ENCODE measurements around the gene MCRS1.

The MCRS1 gene

DNA sequence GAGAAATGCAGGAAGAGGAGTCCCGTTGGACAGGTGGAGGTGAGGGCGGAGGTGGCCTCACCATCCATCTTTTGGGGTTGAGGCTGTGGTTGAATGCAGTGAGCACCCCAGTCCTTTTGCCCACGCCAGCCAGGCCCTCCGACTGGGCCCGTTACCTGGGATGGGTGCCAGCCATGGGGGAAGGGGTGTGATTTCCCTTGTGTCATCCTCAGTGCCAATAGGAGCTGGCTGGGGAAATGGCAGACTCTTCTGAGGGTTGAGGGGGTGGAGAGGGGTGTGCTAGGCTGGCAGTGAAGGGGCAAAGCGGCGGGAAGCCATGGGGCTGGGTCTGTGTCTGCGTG lies 19.5 kb downstream of the MCRS1 start:
- Histone ChIP-seq H3K36me3 (ENCODE audit: insufficient read depth, low read length) (no peaks in the 10 kb centered on the region), H3K9me3 (ENCODE audit: low read length) (no peaks in the 10 kb centered on the region), H3K4me3 (ENCODE audit: low read length) (no peak overlapping the region), H3K4me1 (ENCODE audit: insufficient read depth, low read length) (peaks cover 12% of the 10 kb centered on the region), H2AFZ (ENCODE audit: low read depth, low read length) (no peak overlapping the region), H3K27me3 (ENCODE audit: insufficient read depth, low read length) (peaks cover 48% of the 10 kb centered on the region)

GRCh38 chr12:49547090-49547690 lies 20.8 kb downstream of the MCRS1 start:
- peaks cover 60% of the 10 kb centered on the region for H3K27me3 ChIP-seq (ENCODE audit: insufficient read depth, low read length)
- no peaks in the 10 kb centered on the region for H3K9me3 ChIP-seq (ENCODE audit: low read length)
- H3K36me3 ChIP-seq (ENCODE audit: insufficient read depth, low read length) = no peaks in the 10 kb centered on the region
- peaks cover 12% of the 10 kb centered on the region for H3K4me1 ChIP-seq (ENCODE audit: insufficient read depth, low read length)
- H2AFZ ChIP-seq (ENCODE audit: low read depth, low read length) = no peak overlapping the region
- H3K4me3 ChIP-seq (ENCODE audit: low read length) = no peak overlapping the region

- H3K4me3 ChIP-seq (ENCODE audit: low read length) = no peak overlapping the region
- peaks cover 12% of the 10 kb centered on the region for H3K4me1 ChIP-seq (ENCODE audit: insufficient read depth, low read length)
- peaks cover 67% of the 10 kb centered on the region for H3K27me3 ChIP-seq (ENCODE audit: insufficient read depth, low read length)
- H2AFZ ChIP-seq (ENCODE audit: low read depth, low read length) = no peak overlapping the region
- H3K36me3 ChIP-seq (ENCODE audit: insufficient read depth, low read length) = no peaks in the 10 kb centered on the region
- no peaks in the 10 kb centered on the region for H3K9me3 ChIP-seq (ENCODE audit: low read length)
These were observed 21.5 kb downstream of the MCRS1 start for GRCh38 chr12:49546481-49546880.

GRCh38 chr12:49545815-49546214 lies 22.1 kb downstream of the MCRS1 start:
- peaks cover 10% of the 10 kb centered on the region for H3K4me1 ChIP-seq (ENCODE audit: insufficient read depth, low read length)
- no peaks in the 10 kb centered on the region for H3K36me3 ChIP-seq (ENCODE audit: insufficient read depth, low read length)
- peaks cover 74% of the 10 kb centered on the region for H3K27me3 ChIP-seq (ENCODE audit: insufficient read depth, low read length)
- H2AFZ ChIP-seq (ENCODE audit: low read depth, low read length) = no peak overlapping the region
- no peak overlapping the region for H3K4me3 ChIP-seq (ENCODE audit: low read length)
- H3K9me3 ChIP-seq (ENCODE audit: low read length) = no peaks in the 10 kb centered on the region

DNA sequence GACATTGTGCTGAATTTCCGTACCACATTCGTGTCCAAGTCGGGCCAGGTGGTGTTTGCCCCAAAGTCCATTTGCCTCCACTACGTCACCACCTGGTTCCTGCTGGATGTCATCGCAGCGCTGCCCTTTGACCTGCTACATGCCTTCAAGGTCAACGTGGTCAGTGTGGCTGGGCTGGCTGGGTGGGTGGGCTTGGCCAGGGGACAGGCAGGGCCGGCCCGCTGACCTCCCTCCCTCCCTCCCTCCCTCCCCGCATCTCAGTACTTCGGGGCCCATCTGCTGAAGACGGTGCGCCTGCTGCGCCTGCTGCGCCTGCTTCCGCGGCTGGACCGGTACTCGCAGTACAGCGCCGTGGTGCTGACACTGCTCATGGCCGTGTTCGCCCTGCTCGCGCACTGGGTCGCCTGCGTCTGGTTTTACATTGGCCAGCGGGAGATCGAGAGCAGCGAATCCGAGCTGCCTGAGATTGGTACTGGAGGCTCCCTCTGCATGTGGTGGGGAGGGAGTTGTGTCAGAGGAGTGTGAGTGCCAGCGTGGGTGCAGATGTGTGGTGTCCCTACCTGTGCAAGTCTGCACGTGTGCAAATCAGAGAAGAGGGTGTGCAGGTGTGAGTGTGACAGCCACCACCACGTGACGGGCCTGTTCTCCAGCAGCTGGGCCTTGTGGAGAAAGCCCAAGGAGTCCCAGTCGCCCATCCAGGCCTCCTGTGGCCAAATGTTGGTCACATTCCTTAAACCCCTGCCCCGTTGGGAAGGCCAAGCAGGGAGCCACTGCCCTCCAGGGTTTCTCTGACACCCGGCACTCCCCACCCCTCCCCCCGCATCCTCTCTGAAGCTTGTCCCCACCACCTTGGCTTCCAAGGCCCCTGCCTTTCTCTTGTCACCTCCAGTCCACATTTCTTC lies 23.8 kb downstream of the MCRS1 start:
- Histone ChIP-seq H3K4me1 (ENCODE audit: insufficient read depth, low read length) (peaks cover 9% of the 10 kb centered on the region), H3K36me3 (ENCODE audit: insufficient read depth, low read length) (no peaks in the 10 kb centered on the region), H3K9me3 (ENCODE audit: low read length) (no peaks in the 10 kb centered on the region), H3K27me3 (ENCODE audit: insufficient read depth, low read length) (peaks cover 84% of the 10 kb centered on the region), H2AFZ (ENCODE audit: low read depth, low read length) (no peak overlapping the region), H3K4me3 (ENCODE audit: low read length) (no peak overlapping the region)

GRCh38 chr12:49543221-49543913 lies 24.6 kb downstream of the MCRS1 start:
- Histone ChIP-seq H3K4me3 (ENCODE audit: low read length) (no peak overlapping the region), H3K9me3 (ENCODE audit: low read length) (no peaks in the 10 kb centered on the region), H3K36me3 (ENCODE audit: insufficient read depth, low read length) (no peaks in the 10 kb centered on the region), H2AFZ (ENCODE audit: low read depth, low read length) (no peak overlapping the region), H3K4me1 (ENCODE audit: insufficient read depth, low read length) (peaks cover 9% of the 10 kb centered on the region), H3K27me3 (ENCODE audit: insufficient read depth, low read length) (peaks cover 83% of the 10 kb centered on the region)

DNA sequence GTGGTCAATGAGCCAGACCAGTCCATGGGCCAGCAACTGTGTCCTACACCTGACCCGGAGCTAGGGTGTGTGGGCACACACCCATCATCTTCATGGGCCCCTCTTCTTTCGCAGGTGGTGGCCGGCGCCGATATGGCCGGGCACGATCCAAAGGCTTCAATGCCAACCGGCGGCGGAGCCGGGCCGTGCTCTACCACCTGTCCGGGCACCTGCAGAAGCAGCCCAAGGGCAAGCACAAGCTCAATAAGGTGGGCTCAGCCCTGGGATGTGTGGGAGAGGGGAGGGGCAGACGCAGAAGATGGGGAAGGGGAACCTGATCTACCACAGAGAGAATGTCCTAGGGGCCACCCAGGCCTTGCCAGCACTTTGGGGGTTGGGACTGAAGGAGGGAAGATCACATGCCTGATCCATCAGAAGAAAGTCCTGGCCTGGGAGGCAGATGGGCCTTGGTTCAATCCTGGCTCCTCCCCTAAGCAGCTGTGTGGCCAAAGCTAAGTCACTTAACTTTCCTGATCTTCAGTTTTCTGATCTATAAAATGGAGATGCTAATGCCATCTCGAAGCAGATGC lies 25.3 kb downstream of the MCRS1 start:
- Histone ChIP-seq H3K4me3 (ENCODE audit: low read length) (no peak overlapping the region), H3K9me3 (ENCODE audit: low read length) (no peaks in the 10 kb centered on the region), H2AFZ (ENCODE audit: low read depth, low read length) (no peak overlapping the region), H3K27me3 (ENCODE audit: insufficient read depth, low read length) (peaks cover 83% of the 10 kb centered on the region), H3K4me1 (ENCODE audit: insufficient read depth, low read length) (peaks cover 14% of the 10 kb centered on the region), H3K36me3 (ENCODE audit: insufficient read depth, low read length) (no peaks in the 10 kb centered on the region)

DNA sequence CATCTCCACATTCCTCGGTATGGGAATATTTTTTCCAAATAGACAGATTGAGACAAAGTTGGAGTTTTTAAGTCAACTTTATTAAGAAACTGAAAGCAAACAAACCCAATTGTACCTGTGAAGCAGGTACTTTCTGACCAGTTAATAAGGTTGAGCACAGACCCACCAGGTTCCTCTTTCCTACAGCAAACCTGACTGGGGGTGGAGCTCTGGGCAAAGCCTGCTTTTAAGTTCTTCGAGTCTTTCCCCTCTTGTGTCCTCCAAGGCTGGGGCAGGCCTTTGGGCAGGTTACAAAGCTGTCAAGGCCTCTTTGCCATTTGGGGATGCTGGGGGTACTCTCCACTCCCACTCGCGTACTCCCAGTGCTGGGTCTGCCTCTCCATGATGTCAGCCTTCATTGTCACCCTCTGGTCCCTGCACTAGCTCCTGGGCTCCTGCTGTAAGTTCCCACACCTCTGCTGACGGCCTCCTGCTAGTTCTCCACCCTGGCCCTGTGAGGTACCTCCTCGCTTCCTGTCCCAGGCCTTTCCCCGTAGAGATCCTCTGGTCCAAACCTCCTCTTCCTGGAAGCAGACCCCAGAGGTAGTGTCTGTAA lies 25.9 kb downstream of the MCRS1 start:
- no peak overlapping the region for H3K4me3 ChIP-seq (ENCODE audit: low read length)
- H2AFZ ChIP-seq (ENCODE audit: low read depth, low read length) = no peak overlapping the region
- peaks cover 17% of the 10 kb centered on the region for H3K4me1 ChIP-seq (ENCODE audit: insufficient read depth, low read length)
- no peaks in the 10 kb centered on the region for H3K9me3 ChIP-seq (ENCODE audit: low read length)
- no peaks in the 10 kb centered on the region for H3K36me3 ChIP-seq (ENCODE audit: insufficient read depth, low read length)
- peaks cover 84% of the 10 kb centered on the region for H3K27me3 ChIP-seq (ENCODE audit: insufficient read depth, low read length)

DNA sequence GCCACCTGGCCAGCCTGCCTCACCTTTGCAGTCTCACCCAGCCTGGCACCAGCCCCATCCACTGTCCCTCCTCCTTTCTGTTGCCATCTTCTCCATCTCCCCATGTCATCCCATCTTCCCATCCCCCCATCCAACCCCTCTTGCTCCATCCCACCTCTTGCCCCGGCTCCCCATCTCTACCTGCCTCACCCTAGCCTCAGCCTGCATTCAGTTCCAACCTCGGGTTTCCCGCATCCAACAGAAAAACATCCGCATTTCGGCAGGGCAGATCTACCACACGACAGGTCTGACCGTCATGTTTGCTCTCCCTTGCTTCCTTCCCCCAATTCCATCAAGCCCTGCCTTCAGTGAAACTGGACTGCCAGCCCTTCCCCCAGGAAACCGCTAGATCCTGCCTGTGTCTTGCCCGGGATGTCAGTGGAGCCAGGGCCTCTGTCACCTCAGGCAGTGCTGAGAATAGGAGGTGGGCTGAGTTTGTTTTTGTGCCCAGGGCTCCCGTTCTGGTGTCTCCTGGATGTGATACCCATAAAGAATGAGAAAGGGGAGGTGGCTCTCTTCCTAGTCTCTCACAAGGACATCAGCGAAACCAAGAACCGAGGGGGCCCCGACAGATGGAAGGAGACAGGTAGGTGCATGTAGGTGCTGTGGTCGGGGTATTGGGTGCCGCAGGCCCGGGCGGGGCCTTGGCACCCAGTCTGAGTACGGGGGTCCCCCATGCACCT lies 26.6 kb downstream of the MCRS1 start:
- Histone ChIP-seq H3K9me3 (ENCODE audit: low read length) (no peaks in the 10 kb centered on the region), H3K4me1 (ENCODE audit: insufficient read depth, low read length) (peaks cover 17% of the 10 kb centered on the region), H3K4me3 (ENCODE audit: low read length) (no peak overlapping the region), H2AFZ (ENCODE audit: low read depth, low read length) (no peak overlapping the region), H3K27me3 (ENCODE audit: insufficient read depth, low read length) (peaks cover 86% of the 10 kb centered on the region), H3K36me3 (ENCODE audit: insufficient read depth, low read length) (no peaks in the 10 kb centered on the region)

DNA sequence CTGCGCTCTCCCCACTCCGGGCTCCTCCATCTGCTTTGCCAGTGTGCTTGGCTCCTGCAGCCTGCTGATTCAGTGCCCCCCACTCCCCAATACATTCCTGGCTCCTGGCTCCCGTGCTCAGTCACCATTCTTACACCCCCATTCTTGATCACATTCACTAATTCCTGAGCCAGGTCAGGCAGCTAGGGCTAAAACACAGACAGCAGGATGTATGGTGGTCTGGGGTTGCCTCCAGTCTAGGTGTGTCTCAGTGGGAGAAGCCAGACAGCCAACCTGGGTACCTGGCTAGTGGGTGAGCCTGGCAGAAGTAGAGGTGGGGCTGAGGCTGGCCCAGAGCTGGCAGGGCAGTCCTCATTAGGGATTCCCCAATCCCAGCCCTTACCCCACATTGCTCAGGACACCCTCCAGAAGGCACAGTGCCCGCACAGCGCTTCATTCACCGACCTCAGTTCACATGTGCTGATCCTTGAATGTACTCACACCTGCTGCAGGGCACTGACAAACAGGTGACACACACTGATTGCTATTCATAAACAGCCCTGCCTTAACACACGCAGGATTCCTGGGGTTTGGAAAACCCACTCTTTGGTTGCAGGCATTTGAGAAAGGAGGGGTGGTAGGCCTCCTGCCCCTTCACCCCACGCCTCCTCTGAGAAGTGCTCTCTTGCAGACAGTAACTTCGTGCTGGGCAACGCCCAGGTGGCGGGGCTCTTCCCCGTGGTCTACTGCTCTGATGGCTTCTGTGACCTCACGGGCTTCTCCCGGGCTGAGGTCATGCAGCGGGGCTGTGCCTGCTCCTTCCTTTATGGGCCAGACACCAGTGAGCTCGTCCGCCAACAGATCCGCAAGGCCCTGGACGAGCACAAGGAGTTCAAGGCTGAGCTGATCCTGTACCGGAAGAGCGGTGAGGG lies 27.5 kb downstream of the MCRS1 start:
- Histone ChIP-seq H3K4me3 (ENCODE audit: low read length) (no peak overlapping the region), H3K27me3 (ENCODE audit: insufficient read depth, low read length) (peaks cover 86% of the 10 kb centered on the region), H3K36me3 (ENCODE audit: insufficient read depth, low read length) (no peaks in the 10 kb centered on the region), H2AFZ (ENCODE audit: low read depth, low read length) (no peak overlapping the region), H3K4me1 (ENCODE audit: insufficient read depth, low read length) (peaks cover 23% of the 10 kb centered on the region), H3K9me3 (ENCODE audit: low read length) (no peaks in the 10 kb centered on the region)

DNA sequence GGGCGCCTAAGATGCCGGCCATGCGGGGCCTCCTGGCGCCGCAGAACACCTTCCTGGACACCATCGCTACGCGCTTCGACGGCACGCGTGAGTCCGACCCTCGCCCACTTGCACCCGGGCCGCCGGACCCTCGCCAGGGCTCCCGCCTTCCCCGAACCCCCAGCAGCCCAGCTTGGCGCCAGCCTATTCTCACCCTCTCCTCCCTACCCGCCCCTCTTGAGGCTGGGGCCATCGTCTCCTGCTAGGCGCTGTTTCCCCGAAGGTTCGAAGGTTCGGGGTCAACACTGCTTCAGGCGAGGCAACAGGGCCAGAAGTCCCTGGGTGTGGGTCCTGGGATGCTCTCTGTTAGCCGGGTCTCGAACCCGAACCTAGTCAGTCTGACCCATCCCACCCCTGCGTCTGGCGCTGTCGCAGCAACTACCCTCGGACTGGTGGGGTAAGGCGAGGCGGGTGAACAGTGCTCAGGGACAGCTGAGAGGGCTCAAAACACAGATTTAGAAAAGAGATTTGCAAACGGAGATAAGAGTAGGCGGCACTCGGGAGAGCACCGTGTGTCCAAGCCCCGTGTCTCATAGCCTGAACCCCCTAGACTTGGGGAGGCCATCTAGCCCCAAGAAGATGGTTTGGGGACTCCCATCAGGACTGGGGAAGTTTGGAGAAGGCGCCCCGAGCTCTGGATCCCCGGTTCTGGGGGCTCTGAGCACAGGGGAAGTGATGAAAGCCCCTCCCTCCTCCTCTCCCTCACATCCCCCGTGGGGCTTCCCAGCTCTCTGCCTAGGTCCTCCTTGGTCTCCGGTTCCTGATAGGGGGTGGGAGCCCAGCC lies 28.3 kb downstream of the MCRS1 start:
- H3K9me3 ChIP-seq (ENCODE audit: low read length) = no peaks in the 10 kb centered on the region
- no peak overlapping the region for H3K4me3 ChIP-seq (ENCODE audit: low read length)
- H2AFZ ChIP-seq (ENCODE audit: low read depth, low read length) = no peak overlapping the region
- no peaks in the 10 kb centered on the region for H3K36me3 ChIP-seq (ENCODE audit: insufficient read depth, low read length)
- peaks cover 24% of the 10 kb centered on the region for H3K4me1 ChIP-seq (ENCODE audit: insufficient read depth, low read length)
- peaks cover 82% of the 10 kb centered on the region for H3K27me3 ChIP-seq (ENCODE audit: insufficient read depth, low read length)
